Epidermal melanocyte (primary cell): ENCODE results near the gene ASIC2.

ENCODE experiments used
- DNase-seq: peaks from one replicate; pipeline ENCODE4 v3.0.0; 2011; ENCODE audit warnings: low spot score; ENCODE audit not compliant: insufficient read length

ASIC2 gene

GRCh38 chr17:33116021-33116551 is 177.0 kb downstream of the ASIC2 start:
- no peak for DNase-seq

DNA sequence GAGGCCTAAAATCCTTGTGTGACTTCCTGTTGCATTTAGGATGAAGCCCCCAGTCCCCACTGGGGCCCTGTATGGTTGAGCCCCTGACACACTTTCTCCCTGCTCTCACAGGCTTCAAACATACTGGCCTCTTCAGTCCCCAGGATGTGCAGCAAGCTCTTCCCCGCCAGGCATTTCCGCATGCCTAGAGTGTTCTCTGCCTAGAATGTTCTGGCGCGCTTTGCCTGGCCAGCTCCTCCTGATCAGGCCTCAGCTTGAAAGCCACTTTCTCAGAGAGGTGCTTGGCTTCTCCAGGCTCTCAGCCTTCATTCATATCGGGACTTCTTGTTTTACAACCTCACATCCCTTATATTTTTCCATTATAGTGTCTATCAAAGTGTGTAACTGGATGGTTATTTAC is 177.7 kb downstream of the ASIC2 start:
- no peak for DNase-seq

DNA sequence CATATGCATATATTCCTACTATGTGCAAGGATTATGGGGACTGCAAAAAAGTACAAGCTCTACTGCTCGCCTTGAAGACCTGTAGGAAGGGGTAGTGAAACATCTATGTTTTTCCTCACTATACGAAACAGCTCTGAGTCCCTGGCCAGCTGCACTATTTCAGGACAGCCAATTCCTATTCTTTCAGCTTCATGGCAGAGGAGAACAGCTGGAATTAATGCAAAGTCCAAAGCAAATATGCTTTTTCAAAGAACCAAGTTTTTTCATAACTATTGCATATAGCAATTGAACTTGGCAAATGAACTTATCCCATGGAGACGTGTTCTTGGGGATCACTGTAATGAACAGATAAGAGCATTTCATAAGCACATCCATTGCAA is 179.1 kb downstream of the ASIC2 start:
- no peak for DNase-seq

- no peak for DNase-seq
Observed at GRCh38 chr17:33113276-33113990, 179.7 kb downstream of the ASIC2 start.

GRCh38 chr17:33112763-33113162 is 180.3 kb downstream of the ASIC2 start:
- no peak for DNase-seq

- DNase-seq = no peak
Observed at GRCh38 chr17:33109336-33110072, 183.6 kb downstream of the ASIC2 start.

GRCh38 chr17:33106525-33107165 is 186.4 kb downstream of the ASIC2 start:
- DNase-seq = no peak

- no peak for DNase-seq
Observed at GRCh38 chr17:33105911-33106310, 187.2 kb downstream of the ASIC2 start.

DNA sequence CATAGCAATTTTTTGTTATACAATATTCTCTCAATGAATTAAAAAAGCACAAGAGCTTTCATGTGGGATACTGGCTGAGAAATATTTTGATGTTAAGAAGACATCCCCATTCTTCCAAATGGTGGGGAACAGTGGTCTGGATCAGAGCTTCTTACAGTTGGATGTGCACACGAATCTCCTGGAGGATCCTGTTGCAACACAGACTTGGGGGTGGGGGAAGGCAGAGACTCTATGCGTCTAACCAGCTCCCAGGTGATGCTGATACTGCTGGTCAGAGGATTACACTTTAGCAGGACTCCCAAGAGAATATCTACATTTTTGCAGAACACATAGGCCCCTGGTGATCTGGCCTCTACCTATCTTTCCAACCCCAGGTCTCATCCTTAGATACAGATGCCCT is 193.2 kb downstream of the ASIC2 start:
- no peak for DNase-seq

- DNase-seq = no peak
Observed at GRCh38 chr17:33099252-33099651, 193.8 kb downstream of the ASIC2 start.

GRCh38 chr17:33097411-33097810 is 195.7 kb downstream of the ASIC2 start:
- no peak for DNase-seq

GRCh38 chr17:33096161-33096560 is 196.9 kb downstream of the ASIC2 start:
- DNase-seq = no peak

DNA sequence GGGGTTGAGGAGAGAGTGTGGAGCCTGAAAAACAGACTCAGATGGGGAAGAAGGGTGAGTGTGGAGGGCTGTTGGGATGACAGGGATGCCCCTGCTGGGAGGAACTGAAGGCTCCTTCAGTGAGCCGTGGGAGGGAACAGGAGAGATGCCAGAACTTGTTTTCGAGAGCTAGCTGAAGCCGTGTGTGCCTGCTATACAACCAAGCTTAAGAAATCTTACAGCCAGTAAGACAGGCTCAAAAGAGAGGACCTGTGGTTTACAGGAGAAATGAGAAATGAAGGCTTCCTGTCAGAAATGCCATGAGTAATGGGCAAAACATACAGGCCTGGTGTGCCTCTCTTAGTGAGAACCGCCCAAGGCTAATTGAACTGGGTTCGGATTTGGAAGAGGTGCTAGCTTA is 201.8 kb downstream of the ASIC2 start:
- no peak for DNase-seq

DNA sequence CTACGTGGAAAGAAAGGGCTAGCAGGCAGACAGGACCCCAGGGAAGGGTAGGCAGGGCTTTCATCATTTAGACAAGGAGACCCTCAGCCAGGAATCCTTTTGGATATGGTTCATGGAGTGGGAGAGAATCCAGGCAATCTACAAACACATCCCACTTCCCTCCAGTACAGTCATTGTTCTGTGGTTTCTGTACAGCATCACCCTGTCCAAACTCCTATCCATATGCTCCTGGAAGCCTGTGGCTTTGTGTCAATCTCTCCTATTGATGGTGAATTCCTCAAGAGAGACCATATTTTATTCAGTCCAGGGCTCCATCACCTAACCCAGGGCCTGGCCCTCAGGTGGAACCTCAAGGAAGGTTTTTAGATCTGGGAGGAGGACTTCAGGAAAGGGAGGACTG is 202.3 kb downstream of the ASIC2 start:
- DNase-seq = no peak

DNA sequence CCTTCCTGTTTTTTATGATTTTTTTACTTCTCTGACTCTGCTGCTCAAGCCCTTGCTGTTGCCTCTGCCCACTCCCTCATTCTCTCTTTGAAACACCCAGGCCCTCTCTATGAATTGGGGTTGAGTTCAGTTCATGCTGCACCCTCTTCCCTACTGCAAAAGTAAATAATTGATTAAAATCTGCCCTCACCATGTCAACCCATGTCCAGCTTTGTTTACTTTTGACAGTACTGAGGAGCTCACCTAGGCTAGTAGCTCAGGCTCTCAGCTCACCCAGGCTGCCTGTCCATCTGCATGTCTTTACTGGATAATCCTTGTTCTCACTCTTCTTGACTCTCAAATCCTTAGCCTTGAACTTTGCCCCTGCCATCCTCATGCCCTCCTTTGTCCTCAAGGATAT is 206.2 kb downstream of the ASIC2 start:
- DNase-seq = no peak

DNA sequence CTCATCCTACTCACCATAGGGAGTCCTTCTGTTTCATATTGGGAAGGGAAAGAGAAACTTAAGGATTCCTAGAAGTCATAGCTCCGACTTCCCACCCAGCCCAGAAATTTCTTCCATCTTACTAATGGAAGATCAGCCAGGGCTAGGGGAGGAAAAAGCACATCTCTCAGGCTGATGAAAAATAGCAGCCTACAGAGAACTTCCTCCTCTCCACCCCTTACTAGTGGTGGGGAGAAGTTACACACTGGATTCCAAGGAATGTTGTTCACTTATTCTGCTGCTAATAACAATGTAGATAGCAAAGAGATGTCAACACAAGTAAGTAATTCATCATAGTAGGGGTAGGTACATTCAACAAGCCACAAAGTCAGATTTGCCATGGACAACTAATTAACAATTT is 207.1 kb downstream of the ASIC2 start:
- no peak for DNase-seq

DNA sequence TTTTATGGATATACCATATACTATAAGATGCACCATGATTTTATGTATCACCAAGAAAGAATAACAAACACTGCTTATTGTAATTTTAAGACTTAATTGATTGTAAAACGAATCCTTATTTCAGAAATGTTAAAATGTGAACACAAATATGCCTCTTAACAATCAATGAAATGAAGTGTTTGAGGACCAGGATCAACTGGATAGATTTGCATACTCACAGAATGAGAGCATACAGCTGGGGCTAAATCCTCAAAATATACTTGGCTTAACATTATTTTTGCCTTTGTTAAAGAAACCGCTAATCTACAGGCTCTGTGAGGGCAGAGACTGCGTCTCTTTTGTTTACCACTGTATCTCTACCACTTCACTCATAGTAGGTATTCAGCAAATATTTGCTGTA is 207.8 kb downstream of the ASIC2 start:
- DNase-seq = no peak

GRCh38 chr17:33084755-33085154 is 208.3 kb downstream of the ASIC2 start:
- DNase-seq = no peak

DNA sequence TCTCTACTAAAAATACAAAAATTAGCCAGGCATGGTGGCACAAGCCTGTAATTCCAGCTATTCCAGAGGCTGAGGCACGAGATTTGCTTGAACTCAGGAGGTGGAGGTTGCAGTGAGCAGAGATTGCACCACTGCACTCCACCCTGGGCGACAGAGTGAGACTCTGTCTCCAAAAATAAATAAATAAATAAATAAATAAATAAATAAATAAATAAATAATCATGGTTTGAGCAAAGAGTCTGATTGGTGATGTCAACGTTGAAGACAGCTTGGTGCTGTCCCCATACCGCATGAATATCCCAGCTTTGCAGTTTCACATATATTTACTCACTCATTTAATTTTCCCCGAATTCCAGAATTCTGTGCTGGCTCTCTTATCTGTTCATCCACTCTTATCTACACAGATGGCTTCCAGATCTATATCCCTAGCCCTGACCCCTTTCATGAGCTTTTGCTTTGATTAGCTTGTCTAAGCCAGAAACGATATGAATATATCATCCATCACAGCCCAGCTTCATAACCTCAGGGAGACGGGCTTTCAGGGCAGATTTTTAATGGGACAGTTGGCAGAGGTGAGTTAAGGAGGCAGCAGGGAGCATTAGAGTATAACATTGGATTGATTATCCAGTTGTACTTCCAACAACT is 210.4 kb downstream of the ASIC2 start:
- DNase-seq = no peak

DNA sequence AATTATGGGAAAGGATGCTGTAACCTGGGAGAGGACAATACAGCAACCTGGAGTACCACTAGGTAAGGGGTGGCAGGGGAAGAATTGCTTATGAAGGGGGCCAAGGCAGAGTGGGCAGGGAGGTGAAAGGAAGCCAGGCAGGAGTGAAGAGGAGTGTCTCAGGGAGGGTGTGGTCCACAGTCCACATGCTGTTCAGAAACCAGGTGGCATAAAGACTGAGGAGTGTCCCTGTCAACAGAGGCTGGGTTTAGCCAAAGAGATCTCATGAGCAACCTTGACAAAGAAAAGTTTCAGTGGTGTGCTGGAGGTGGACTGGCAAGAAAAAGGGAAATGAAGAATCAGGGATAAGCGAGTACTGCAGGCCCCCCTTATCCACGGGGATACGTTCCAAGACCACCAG is 213.0 kb downstream of the ASIC2 start:
- DNase-seq = no peak

DNA sequence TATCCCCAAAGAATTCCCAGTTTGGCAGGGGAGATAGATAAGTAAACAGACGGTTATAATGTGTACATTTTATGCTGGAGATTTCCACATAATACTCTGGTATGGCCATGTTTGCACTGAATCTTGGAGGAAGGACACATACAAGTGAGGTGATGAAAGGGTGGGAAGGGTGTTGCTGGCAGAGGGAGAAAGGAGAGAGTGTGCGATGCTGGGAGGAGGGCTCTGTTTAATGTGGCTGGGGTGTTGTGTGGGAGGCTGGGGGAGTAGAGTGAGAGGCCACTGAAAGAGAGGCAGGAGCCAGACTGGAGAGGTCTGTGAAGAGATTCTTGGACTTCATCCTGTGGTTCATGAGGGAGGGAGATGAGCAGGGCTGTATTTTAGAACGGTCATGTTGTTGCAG is 213.9 kb downstream of the ASIC2 start:
- no peak for DNase-seq

GRCh38 chr17:33076979-33077378 is 216.1 kb downstream of the ASIC2 start:
- no peak for DNase-seq
